NCI-H2227 treated with DMSO at 0.1 percent for 48 hours (cell line): ENCODE results near the gene COL28A1.
"Not testable (repeated sequence)": the region's sequence is repeated elsewhere in the genome, so short reads cannot be mapped to it uniquely, and the experiment has no call there.

Source experiments
- DNase-seq: peaks from one replicate; lab custom pipeline; 2025; lab: John Stamatoyannopoulos, UW

COL28A1 gene

DNA sequence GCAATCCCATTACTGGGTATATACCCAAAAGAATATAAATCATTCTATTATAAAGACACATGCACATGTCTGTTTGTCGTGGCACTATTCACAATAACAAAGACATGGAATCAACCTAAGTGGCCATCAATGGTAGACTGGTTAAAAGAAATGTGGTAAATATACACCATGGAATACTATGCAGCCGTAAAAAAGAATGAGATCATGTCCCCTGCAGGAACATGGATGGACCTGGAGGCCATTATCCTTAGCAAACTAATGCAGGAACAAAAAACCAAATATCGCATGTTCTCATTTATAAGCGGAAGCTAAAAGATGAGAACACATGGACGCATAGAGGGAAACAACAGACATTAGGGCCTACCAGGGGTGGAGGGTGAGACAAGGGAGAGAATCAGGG, 25.9 kb upstream of the COL28A1 start:
- DNase-seq, result not testable (repeated sequence)

DNA sequence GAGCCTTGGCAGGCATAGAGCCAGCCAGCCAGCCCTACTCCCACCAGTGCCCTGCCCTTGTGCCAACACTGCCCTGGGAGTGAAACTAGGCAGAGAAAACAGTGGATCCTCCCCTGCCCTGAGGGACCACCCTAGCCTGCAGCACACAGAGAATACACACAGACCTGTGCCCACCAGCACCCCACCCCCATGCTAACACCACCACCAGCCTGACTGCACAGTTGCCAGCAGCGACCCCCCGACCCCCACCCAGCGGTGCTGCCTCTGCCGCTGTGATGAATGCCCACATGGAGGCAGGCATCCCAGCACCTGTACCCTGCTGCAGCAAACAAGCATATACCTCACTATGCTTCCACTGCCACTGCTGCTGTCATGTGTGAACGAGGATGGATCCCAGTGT, 21.6 kb upstream of the COL28A1 start:
- DNase-seq, result no peak

DNA sequence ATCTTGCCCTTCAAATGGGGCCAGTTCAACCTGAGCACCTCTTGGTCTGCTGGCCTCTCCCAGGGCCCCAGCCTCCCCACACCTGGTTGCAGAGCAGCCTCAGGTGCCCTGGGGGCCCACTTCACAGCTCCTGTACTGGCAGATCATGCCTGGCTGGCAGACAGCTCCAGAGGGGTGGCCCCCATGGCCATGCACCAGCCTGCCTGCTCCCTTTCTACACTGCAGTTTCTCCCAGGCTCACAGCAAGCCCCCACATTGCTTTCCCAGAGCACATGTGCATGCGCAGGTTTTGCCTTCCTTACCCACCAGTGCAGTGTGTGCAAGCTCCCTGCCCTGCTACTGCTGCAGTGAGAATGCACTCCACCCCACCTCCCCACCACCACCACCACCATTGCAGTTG, 21.2 kb upstream of the COL28A1 start:
- DNase-seq, result no peak

DNA sequence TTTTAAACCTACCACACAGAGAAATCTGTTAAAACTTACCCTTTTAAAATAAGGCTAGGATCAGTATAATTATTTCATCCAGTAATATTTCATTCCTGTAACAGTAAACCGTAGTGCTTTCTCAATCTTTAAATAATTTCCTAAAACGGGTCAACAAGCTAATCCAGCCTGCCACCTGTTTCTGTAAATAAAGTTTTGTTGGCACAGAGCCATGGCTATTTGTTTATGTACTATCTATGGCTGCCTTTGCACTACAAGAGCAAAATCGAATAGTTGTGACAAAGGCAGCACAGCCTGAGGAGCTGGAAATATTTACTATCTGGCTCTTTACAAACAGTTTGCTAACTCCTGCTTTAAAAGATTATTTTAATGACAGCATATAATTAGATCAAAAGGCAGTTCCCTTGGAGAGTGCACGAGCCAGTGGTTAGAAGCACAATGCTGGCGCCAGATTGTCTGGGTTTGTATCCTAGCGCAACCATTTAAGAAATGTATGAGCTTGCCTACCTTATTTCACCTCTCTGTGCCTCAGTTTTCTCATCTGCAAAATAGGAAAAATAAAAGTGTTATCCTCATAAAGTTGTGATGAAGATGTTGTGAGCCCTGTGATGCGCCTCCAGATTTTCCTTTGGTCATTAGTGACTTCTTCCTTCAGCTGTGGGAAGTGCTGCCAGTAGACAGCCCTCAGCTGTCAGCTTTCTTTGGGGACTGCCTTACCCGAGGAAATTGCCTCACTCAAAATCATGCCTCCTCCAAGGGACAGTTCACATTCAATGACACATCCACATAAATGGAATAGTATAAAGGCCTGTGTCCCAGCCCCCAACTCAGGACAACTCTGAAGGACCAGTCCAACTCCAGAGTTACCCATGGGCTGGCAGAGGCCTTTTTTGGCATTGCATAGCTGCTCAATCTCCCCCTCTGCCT, 19.2 kb upstream of the COL28A1 start:
- peak; percentile 91 for DNase-seq

DNA sequence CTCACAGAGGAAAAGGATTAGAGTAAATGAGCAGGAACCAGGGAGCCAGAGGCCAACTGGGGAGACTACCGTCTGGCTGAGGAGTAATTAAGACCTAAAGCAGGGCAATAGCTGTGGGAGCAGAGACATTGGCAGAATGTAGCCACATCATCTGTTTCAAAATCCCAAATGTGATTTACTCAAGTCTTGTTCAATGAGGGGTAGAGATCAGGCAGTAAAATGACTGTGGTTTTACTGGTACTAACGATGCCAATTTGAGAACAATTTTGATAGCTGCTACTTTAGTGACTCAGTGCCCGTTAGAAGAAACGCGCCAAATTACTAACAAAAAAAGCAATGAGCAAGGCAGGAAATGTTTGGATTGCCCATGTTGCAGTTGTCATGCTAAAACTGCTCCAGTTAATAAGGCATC, 18.4 kb upstream of the COL28A1 start:
- DNase-seq, result peak; percentile 60

DNA sequence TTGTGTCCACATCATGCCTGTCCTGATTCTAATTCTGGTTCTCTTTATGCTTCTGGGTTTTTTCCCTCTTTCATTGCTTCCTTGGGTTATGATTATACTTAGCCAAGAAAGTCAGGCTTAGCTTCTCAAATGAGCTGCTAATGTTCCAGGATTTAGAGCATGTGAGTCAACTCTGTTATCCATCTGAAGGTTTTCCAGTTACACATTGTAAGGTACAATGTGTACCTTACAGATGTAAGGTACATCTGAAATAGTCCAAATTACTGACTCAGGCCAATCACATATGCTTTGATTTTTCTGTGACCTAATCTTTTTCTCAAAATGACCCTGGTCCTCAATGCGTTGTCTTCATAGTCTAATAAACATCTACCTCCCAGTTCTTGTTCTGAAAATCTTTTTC, 17.7 kb upstream of the COL28A1 start:
- DNase-seq, result no peak

DNA sequence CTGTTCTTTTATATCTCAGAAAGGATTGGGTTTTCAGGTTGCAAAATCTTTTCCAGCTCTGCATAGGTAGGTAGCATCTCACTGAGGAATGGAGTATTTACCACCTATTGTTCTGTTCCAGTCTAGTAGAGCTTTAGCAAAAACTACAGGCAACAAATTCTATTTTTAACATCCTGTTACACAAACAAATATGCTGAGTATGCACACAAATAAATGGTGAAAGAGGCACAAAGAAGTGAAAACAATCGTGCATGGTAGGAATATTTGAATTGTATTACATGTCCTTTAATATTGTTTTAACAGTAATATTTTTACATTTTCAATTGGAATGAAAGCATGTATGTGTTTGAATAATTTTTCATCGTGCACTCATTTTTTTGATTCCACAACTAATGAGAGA, 16.5 kb upstream of the COL28A1 start:
- no peak for DNase-seq

DNA sequence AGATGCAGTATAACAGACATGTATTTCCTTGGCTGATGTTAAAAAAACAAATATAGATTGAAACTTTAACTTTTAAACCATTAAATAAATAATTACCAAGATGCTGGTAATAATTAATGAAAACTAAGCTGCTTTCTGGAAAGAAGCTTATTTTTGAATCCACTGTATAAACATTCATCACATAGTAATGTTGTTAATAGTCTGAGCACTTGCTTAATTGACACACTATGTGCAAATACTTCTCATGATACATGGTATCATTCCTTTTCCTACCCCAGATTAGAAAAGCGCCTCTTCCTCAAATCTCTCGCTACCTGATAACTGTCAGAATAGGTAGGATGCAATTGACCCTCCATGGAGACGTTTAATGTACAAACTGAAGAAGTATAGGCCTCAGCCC, 15.0 kb upstream of the COL28A1 start:
- DNase-seq, result no peak

DNA sequence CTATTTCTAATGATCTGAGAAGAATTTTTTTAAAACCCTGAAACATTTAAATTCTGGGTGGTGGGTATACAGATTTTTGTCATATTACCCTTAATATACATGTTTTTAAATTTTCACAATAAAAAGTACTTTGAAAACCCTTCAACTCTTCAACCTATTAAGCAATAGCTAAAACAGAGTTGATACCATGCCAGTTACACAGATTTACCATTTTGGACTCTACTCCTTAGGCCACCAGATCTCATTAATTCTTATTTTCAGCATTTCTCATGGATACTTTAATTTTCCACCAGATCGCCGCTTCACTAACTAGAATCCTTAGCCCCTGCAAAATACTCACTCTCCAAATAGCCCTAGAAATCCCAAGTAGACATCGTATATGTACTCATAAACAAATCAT, 12.7 kb upstream of the COL28A1 start:
- DNase-seq, result no peak

DNA sequence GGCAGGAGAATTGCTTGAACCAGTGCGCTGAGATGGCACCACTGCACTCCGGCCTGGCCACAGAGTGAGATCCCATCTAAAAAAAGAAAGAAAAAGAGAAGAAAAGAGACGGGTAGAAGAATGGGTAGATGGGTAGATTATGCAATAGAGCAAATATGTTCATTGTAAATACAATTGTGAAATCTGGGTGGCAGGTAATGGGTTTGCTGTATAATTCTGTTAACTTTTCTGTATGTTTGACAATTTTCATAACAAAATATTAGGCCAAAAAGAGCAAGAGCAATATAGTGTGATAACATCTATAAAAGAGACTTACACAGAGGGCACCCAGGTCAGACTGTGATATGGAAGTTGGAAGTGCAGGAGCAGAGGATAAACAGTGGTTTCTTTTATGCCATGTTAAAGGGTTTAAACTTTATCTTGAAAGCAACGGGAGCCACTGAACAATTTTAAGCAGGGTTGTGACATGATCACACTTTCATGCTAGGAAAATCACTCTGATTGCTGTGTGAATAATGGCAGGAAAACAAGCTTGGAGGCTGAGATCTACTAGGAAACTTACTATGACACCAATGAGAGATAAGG, 6.7 kb upstream of the COL28A1 start:
- no peak for DNase-seq

DNA sequence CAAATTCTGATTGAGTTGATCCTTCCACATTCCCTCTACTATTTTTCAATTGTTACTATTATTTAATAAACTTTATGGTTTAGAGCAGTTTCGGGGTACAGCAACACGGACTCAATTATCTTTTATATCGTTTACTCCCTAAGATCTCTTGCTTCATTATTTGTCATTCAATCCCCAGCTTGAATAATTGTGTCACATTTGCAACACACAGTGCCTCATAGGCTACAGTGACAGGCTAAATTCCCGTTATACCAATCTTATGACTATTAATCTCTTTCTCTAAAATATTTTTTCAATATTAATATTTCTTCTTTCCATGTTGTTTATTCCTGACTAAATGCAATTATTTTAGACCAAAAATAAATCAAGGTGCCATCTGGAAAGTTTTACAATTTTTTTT, 4.0 kb upstream of the COL28A1 start:
- no peak for DNase-seq

DNA sequence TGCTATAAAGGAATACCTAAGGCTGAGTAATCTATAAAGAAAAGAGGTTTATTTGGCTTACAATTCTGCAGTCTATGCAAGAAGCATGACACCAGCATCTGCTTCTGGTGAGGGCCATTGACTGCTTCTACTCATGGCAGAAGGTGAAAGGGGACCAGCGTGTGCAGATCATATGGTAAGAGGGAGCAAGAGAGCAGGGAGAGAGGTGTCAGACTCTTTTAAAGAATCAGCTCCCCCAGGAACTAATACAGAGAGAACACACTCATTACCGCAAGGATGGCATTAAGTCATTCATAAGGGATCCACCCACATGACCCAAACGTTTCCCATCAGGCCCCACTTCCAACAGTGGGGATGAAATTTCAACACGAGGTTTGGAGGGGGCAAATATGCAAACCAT, 3.5 kb upstream of the COL28A1 start:
- no peak for DNase-seq

DNA sequence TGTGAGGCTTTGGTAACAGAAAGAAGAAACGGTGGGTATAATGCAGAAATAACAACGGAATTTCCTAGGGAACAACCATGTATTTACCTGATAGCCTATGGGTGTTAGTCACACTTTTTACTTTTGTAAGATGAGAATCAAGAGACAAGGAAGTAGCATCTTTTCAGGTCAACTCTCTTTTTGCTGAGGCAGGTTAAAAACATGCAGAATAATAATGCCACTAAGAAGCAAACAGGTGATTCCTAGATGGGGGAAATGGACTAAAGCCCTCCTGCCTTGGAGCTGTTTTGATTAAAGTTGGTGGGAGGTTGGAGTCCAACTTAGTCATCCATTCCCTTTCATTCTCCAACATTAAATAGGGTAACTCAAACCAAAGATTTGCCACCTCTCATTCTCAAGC, 2.0 kb upstream of the COL28A1 start:
- DNase-seq, result no peak

DNA sequence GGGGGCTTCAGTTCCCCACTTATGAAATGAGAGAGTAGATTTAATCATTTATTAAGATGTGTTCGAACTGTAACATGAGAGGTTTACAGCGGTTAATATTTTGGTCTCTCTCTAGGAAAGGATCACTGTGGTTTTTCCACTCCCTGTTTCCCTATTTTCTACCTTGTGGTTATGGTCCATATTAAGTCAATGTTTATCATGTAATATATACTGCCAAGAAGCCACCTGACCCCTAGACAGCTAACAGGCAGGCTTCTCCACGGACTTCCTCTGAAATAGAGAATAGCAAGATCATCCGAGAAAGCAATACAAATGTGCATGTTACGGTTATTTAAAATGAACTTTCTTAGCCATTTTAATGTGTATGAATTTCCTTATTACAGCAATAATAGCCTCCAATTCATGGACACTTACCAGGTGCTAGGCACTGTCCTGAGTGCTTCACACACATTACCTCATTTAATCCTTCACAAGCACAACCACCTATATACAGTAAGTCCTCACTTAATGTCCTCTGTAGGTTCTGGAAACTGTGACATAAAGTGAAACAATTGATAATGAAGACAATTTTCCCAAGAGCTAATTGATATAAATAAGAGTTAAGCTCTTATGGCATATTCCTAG, 835 bp upstream of the COL28A1 start:
- no peak for DNase-seq

DNA sequence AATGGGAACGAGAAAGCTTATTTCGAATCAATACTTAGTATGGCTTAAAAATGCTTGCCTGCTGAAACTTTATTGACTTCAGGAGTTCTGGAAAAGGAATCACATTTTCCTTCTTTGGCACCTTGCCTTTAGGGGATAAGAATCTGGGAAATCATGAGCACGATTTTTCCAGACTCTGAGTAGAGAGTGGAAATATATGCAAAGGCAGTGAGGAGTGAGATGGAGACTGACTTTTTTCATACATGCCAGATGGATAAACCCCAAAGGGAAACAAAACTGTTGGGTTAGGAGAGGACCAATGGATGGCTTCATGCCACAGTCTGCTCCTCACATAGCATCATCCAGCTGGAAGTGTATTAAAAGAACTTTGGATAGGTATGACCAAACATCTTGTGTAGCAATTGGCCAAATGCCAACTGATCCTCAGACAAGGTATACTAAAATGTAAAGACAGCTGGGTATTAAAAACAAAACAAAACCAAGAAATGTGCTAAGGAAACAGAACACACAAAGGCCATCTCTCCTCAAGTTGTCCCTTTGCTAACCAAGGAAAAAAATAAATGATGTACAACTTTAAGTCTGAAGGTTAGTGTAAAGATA, 1.7 kb downstream of the COL28A1 start:
- DNase-seq, result no peak

DNA sequence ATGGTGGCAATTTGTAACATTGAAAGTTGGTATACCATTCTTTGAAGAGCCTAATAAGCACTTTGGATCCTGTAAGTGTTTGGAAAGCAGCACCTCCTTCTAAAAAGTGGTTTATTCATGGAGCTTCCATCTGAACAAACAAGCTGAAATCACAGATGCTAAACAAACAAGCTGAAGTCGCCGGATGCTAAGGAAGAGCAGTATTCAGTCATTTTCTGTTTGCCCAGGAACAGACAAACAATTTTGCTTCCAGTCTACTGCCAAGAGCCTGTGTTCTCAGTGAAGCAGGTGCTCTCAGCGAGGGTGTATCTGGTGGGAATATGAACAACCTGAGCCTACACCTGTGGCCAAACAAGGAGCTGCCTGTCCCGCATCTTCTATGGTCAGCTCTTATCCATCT, 6.3 kb downstream of the COL28A1 start:
- peak; percentile 61 for DNase-seq

DNA sequence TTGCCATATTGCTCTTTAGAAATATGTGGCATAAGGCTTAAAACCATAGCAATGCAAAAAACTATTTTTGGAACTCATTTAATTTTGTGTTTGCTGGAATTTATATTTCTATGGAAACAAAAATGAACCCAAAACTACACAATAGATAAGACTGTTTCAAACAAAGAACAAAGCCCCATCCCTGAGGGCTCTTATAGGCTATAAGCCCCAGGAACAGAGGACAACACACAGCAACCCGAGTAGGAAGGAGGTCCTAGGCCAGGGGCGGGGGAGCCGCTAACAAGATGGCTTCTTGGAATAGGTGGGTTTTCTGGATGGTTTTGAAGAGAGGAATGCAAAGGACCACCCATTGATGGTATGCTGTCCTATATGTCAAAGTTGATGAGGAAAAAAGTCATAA, 8.6 kb downstream of the COL28A1 start:
- DNase-seq, result no peak

DNA sequence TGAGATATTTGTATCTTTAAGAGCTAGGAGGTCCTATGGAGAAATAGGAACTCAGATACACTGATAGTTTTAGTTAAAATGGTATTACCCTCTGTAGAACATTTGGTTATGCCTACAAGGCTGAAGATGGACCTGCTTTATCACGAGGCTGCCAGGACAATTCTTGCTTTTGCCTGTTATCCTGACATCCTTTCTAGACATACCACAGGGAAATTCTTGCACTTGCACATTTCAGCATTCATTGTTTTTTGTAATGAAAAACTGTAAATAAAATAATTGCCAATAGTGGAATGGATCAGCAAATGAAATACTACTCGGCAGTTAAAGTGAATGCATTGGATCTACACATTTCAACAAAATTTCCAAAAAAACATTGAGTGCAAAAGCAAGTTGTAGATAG, 9.7 kb downstream of the COL28A1 start:
- no peak for DNase-seq

DNA sequence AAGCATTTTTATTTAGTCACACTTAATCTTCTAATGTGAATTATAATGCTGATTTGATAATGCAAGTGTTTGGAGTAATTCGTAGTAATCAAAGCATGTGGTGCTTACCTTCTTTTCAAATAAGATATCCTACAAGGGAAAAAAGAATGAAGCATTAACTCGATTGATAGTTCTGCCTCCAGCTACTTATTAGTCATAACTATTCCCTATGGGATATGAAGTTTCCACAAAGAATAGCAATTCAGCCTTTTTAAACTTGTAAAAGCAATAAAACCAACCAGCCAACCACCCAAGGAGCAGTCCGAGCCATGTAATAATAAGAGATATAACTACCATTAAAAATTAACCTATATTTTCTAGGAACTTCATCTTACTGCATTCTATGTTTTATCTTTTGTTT, 11.6 kb downstream of the COL28A1 start:
- no peak for DNase-seq

DNA sequence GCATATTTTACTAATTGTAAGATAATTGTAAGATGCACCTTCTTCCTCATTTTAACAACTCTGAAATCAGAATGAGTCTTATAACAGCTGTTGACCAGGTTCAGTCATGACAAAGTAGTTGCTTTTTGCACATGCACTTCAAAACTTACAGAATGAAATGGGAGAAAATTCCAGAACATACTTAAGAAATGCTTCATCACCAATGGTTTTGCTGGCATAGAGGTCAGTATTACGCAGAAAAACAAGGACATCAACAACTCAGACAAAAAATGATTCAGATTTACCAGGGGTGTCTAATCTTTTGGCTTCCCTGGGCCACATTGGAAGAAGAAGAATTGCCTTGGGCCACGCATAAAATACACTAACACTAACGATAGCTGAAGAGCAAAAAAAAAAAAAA, 13.3 kb downstream of the COL28A1 start:
- no peak for DNase-seq

DNA sequence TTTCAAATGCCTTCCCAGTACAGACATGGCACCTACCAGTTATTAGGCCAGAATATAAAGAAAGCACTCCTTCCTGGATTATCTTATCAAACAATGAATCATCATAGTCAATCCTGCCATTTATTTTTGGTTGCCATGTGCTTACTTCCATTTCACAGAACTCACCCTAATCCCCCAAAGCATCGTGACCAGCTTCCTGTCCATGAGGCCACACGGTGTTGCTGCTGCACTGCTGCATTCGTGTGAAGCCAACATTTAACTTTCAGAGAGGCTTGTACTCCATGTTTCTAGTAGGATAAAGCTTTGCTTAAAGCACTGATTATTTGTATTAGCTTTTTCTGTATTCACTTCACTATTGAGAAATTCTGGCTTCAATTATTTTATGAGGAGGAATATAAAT, 14.4 kb downstream of the COL28A1 start:
- no peak for DNase-seq

DNA sequence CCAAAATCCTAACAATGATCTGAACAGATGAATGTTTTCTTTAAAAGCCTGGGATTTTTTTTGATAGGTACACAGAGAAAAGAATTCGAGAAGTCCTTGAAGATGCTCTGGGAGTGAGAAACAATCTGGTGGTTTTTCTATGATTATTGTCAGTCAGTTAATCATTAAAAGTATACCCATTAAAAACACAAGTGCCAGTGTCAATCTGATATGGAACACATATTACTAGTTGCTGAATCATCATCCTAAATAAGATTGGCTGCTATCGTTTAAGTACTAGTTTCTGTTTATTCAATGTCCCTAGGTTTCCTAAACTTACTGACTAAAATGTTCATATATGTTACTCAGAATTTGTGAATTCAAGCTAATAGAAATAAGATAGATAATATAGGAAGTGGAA, 16.1 kb downstream of the COL28A1 start:
- DNase-seq, result no peak

DNA sequence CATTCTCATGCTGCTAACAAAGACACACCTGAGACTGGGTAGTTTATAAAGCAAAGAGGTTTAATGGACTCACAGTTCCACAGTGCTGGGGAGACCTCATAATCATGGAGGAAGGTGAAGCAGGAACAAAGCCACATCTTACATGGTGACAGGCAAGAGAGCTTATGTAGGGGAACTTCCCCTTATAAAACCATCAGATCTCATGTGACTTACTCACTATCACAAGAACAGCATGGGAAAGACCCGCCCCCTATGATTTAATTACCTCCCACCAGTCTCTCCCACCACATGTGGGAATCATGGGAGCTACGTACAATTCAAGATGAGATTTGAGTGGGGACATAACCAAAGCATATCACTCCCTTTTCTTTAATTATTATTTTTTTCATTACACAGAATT, 16.6 kb downstream of the COL28A1 start:
- no peak for DNase-seq
